HG03521 (cell line): ENCODE results near the gene THBS4.
"Not testable (repeated sequence)": the region's sequence is repeated elsewhere in the genome, so short reads cannot be mapped to it uniquely, and the experiment has no call there.

Experiments
- ATAC-seq: cut with Tn5 transposase; IDR thresholded peaks from one replicate; pipeline ENCODE4 v1.9.1; 2021; ENCODE audit warnings: mild to moderate bottlenecking, moderate library complexity; ENCODE audit not compliant: unreplicated experiment

The THBS4 gene

DNA sequence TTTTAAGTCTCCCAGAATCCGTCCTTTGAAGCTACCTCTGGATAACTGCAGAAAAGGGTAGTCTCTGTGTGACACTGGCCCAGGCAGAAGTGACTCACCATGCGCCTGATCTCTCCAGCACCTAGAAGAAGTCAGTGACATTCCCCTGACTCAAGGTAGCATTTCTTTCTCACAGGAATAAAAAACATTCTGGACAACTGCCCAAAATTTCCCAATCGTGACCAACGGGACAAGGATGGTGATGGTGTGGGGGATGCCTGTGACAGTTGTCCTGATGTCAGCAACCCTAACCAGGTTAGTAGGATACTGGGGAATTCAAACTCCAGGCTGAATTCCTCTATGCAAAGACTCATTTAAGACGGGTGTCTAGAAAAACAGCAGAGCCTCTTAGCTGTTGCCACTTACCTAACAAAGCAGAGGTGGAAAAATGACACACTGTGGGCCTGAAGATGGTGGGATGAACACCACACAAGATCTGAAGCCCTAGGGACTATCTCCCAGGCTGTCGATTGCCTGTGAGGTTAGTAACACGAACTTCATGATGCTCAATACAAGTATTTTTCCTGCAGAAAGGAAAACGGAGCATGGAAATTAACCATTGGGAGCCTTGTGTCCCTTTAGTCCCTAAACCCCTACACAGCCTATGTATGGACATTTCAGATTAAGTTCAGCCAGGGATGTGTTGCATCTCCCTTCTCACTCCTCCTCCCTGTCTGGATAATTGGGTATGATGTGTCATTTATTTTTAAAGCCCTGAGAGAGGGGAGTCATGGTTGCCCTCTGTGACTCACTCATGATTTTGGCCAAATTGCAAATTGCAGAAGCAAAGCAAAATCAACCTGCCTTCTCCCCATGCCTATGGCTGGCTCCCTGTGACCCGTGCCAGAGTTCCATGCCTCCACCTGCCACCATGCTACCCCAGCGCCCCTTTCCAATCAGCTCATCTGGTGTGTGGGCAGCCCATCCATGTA lies 37.2 kb downstream of the THBS4 start:
- ATAC-seq, result no peak

- ATAC-seq, result no peak
Measured at GRCh38 chr5:80076131-80077050, 41.2 kb downstream of the THBS4 start.

GRCh38 chr5:80077051-80077714 lies 42.0 kb downstream of the THBS4 start:
- no peak for ATAC-seq

GRCh38 chr5:80078921-80079320 lies 43.8 kb downstream of the THBS4 start:
- no peak for ATAC-seq

DNA sequence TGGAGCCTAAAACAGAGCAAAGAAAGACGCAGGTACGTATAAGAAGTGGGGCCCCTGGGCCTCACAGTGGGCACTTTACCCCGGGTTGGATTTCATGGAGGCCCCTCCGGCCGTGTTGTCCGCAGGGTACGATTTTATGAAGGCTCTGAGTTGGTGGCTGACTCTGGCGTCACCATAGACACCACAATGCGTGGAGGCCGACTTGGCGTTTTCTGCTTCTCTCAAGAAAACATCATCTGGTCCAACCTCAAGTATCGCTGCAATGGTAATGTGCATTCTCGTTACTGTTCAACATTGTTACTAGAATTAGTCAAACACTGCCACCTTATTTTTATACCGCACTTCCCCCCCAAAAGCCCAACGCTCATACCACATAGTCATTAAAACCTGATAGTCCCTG lies 47.1 kb downstream of the THBS4 start:
- no peak for ATAC-seq

DNA sequence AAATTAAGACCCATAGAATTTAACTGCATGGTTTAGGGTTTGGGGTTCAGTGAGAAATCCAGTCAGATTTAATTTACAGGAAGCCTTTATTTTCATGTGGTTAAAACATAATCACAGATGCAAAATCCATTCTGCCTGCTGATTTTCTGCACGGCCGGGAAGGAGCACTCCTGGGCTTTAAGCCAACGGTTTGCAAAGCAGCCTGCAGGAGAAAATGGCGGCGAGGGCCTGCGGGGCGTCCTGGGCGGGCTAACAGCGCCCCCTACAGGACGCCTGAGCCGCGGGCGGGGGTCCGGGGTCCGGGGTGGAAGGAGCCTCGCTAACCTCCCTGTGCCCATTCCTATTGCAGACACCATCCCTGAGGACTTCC lies 47.6 kb downstream of the THBS4 start:
- ATAC-seq, result no peak

DNA sequence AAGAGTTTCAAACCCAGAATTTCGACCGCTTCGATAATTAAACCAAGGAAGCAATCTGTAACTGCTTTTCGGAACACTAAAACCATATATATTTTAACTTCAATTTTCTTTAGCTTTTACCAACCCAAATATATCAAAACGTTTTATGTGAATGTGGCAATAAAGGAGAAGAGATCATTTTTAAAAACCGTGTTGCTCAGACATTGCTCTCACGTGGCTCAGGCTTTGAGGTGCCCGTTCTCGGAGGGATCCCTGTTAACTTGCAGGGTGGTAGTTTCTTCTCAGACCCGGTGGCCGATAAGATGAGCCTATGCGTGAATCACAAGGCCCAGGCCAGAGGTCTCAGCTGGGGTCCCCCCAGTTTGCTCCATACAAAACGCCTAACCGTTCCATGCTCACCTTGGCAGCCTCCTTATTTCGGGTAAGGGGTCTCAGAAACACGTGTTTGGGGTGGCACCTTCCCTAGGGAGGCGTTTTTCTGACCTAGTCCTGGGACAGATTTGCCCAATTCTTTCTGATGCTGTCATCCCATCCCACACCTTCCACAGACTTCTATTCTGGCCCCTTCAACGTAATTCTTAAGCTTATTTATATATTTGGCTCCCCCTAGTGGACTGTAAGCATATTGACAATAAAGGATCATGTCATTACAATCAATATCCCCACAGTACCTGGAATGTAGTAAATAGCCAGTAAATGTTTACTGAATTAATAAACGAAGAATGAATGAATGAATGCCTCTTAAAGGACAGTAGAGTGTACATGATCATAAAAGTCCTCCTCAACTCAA lies 48.1 kb downstream of the THBS4 start:
- no peak for ATAC-seq

DNA sequence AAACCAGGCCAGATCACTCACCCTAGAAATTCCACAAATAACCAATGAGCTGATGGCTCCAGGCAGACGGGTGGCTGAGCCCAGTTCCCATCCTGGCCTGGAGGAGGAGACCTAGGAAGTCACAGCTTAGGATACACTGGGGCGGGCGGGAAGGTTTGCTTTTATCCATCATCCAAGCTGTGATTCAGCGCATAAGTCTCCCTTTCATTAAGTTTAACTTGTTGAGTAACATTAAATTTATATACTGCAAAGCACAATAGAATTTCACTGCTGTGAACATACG lies 55.7 kb downstream of the THBS4 start:
- ATAC-seq, result no peak

DNA sequence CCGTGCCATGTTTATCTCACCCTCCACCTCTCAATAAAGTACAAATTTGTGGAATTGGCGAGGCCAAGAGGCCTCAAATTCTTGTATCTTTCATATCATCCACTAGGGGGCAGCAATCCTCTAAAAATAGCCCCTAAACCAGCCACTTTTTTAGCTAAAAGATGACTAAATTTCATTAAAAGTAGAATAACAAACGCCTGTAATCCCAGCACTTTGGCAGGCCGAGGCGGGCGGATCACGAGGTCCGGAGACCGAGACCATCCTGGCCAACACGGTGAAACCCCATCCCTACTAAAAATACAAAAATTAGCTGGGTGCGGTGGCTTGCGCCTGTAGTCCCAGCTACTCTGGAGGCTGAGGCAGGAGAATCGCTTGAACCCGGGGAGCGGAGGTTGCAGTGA lies 56.6 kb downstream of the THBS4 start:
- ATAC-seq, result not testable (repeated sequence)

- no peak for ATAC-seq
Measured at GRCh38 chr5:80092486-80093107, 57.4 kb downstream of the THBS4 start.

DNA sequence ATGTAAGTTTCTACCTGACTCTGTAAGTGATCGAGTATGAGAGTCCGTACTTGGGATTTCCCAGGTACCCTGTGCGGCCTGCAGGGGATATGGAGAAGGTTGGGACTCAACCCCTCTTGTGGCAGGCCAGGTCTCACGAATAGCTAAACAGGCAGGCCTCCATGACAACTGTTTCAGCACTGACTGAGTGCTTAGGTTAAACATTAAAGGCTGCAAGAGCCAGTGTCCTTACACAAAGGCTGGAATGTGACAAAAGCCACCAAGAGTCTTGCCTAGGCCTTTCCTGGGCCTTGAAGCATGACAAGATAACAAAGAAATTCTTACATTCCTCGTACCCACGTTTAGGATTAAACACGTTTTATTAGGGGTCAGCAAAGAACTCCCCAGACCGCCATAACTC lies 58.6 kb downstream of the THBS4 start:
- ATAC-seq, result no peak

GRCh38 chr5:80094236-80094738 lies 59.1 kb downstream of the THBS4 start:
- ATAC-seq, result no peak

DNA sequence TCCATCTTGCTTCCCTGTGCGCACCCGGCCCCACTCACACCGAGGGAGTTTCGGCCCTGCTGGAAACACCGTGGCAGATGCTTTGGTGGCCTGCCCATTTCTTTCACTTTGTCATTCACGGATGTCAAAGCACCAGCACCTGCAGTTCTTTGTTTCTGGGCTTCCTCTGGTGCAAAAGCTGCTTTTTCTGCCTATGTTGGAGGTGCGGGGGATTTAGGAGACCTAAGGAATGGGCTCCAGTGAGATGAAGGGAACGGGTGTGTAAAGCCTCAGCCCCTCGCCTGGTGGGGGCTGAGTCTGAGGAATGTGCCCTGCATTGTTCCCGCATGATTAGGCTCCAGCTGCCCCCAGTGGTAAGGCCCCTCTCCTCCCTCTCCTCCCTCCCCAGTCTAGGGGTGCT lies 62.3 kb downstream of the THBS4 start:
- ATAC-seq, result no peak

- ATAC-seq, result no peak
Measured at GRCh38 chr5:80101993-80102392, 66.8 kb downstream of the THBS4 start.

GRCh38 chr5:80103371-80103770 lies 68.2 kb downstream of the THBS4 start:
- ATAC-seq, result no peak

DNA sequence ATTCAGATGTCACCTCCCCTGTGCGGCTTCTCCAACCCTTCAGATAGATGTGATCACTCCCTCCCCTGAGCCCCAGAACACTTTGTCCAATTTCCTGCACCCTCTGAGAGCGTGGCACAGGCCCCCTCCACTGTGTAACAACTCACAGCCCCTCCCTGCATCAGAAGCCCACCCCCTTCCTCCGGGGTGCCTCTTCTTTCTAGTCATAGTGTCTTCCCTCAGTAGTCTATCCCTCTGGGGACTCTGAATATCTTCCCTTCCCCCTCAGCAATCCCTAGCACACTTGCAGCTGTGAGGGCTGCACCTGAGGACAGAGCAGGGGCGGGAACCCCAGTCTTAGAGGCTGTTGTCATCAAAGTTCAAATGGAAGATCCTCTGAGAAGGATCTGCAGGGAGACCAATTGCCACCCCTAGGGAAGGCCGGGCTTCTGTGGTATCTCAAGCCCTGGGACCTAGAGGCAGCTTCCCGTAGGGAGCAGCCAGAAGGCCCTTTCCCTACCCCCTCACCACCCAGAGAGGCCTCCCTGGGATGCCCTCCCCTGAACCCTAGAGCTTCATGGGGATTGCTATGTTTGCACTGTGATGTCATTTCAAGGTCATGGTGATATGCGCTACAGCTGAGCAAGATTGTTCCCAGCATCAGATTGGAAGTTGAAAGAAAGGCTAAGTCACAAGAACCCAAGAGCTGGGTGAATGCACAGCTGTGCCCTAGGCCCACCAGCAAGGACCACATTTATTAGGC lies 70.7 kb downstream of the THBS4 start:
- no peak for ATAC-seq

DNA sequence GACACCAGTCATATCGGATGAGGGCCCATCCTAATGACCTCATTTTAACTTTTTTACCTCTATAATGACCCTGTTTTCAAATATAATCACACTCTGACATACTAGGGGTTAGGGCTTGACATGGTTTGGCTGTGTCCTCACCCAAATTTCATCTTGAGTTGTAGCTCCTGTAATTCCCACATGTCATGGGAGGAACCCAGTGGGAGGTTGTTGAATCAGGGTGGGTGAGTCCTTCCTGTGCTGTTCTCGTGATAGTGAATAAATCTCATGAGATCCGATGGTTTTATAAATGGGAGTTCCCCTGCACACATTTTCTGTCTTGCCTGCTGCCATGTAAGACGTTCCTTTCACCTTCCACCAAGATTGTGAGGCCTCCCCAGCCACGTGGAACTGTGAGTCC lies 71.8 kb downstream of the THBS4 start:
- ATAC-seq, result no peak

GRCh38 chr5:80109646-80110478 lies 74.7 kb downstream of the THBS4 start:
- ATAC-seq, result no peak
